ENCODE data around the gene ADCY7.

GRCh38 chr16:50284131-50284911 is 18.0 kb downstream of the ADCY7 start:
- TF ChIP-seq CTCF (IDR thresholded peaks at IDR 0.05) (no peak), POLR2A (IDR thresholded peaks at IDR 0.05) (no peak)
